Caco-2 (cell line): ENCODE measurements around the gene TBCK. TPM values are rescaled to one million over a fixed set of nuclear protein-coding genes. Genes with fewer than 3 reads are reported as not detected.

ENCODE experiments used
- BruUV-seq: library from RNA; stranded (reverse); fragments of 400-500 nt; replicated peaks from 2 replicates; lab custom pipeline; 2021; lab: Mats Ljungman, UMichigan
- CTCF ChIA-PET: fragments of 300-600 bp; sonication (Branson Sonifier 250); formaldehyde crosslinking; loops from one replicate; lab custom pipeline; 2022; ENCODE audit warnings: antibody characterized with exemption; lab: Charles Lee
- POLR2A ChIA-PET: fragments of 300-600 bp; sonication (Branson Sonifier 250); formaldehyde crosslinking; loops from one replicate; lab custom pipeline; 2022; ENCODE audit warnings: antibody characterized with exemption; lab: Charles Lee
- DNase-seq, 2 experiments: peaks; one replicate each; pipeline versions ENCODE4 v3.0.0 to v3.0.0-alpha.2; 2020 to 2022
- H3K27me3 ChIP-seq: replicated peaks from 2 replicates; pipeline ENCODE4 v1.6.0; 2011; ENCODE audit warnings: low read length; ENCODE audit not compliant: control insufficient read depth, insufficient read depth
- H3K36me3 ChIP-seq: 2 replicates; pipeline ENCODE4 v1.5.1; 2011; ENCODE audit warnings: low read length; ENCODE audit not compliant: control insufficient read depth, insufficient read depth
- H3K4me1 ChIP-seq: fragments of 250-450 bp; sonication (Bioruptor Pico); 2 replicates; pipeline ENCODE4 v1.5.1; 2020; ENCODE audit warnings: mild to moderate bottlenecking
- H3K4me3 ChIP-seq: 2 replicates; pipeline ENCODE4 v1.5.1; 2011; ENCODE audit warnings: low read depth, mild to moderate bottlenecking, control low read depth, low read length
- H3K9me3 ChIP-seq: fragments of 250-450 bp; sonication (Bioruptor Pico); 2 replicates; pipeline ENCODE4 v1.5.1; 2020; ENCODE audit warnings: mild to moderate bottlenecking, moderate library complexity
- H3K27ac Mint-ChIP-seq: one replicate; pipeline ENCODE4 v1.8.0; 2022; ENCODE audit warnings: mixed read lengths; ENCODE audit not compliant: unreplicated experiment
- H3K27me3 Mint-ChIP-seq: one replicate; pipeline ENCODE4 v1.8.0; 2022; ENCODE audit warnings: mixed read lengths; ENCODE audit not compliant: insufficient read depth, unreplicated experiment
- H3K36me3 Mint-ChIP-seq: one replicate; pipeline ENCODE4 v1.8.0; 2022; ENCODE audit warnings: mild to moderate bottlenecking, mixed read lengths; ENCODE audit not compliant: insufficient read depth, unreplicated experiment
- H3K4me1 Mint-ChIP-seq: one replicate; pipeline ENCODE4 v1.8.0; 2022; ENCODE audit warnings: low read depth, mixed read lengths; ENCODE audit not compliant: unreplicated experiment
- H3K4me3 Mint-ChIP-seq: one replicate; pipeline ENCODE4 v1.8.0; 2022; ENCODE audit warnings: mild to moderate bottlenecking, moderate library complexity, mixed read lengths; ENCODE audit not compliant: unreplicated experiment
- H3K9me3 Mint-ChIP-seq: one replicate; pipeline ENCODE4 v1.8.0; 2022; ENCODE audit warnings: mixed read lengths; ENCODE audit not compliant: unreplicated experiment
- intact Hi-C: fragments of 100-400 bp; cut with micrococcal nuclease; formaldehyde crosslinking; loops from one replicate; pipeline ENCODE4 v1.10.0; 2022; ENCODE audit not compliant: unreplicated experiment
- total RNA-seq: library from RNA; stranded (reverse); gene quantifications from 2 replicates; pipeline ENCODE4 v1.2.3, GENCODE V29; 2022
- TF ChIP-seq, protein P1 (sequence below), 2 experiments: fragments of 200-600 bp in 1 of 2; IDR thresholded peaks; 1 replicate in 1 of 2; 2 replicates in 1 of 2; pipeline versions ENCODE4 v1.5.1 to v1.8.0; 2011 to 2022; ENCODE audit warnings: antibody characterized with exemption in 1 of 2, control low read depth in 1 of 2, inconsistent platforms in 1 of 2, low read depth in 1 of 2, low read length in 1 of 2, mild to moderate bottlenecking in 1 of 2, moderate library complexity in 1 of 2; ENCODE audit not compliant: insufficient read depth in 1 of 2, severe bottlenecking in 1 of 2, unreplicated experiment in 1 of 2

TBCK gene
- total RNA-seq, 1 experiment from 2014 or later, result 51.1 TPM

- TF ChIP-seq, protein P1, sequence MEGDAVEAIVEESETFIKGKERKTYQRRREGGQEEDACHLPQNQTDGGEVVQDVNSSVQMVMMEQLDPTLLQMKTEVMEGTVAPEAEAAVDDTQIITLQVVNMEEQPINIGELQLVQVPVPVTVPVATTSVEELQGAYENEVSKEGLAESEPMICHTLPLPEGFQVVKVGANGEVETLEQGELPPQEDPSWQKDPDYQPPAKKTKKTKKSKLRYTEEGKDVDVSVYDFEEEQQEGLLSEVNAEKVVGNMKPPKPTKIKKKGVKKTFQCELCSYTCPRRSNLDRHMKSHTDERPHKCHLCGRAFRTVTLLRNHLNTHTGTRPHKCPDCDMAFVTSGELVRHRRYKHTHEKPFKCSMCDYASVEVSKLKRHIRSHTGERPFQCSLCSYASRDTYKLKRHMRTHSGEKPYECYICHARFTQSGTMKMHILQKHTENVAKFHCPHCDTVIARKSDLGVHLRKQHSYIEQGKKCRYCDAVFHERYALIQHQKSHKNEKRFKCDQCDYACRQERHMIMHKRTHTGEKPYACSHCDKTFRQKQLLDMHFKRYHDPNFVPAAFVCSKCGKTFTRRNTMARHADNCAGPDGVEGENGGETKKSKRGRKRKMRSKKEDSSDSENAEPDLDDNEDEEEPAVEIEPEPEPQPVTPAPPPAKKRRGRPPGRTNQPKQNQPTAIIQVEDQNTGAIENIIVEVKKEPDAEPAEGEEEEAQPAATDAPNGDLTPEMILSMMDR (IDR thresholded peaks at IDR 0.05; ENCODE audit: insufficient read depth in 1 of 2, low read depth in 1 of 2, low read length in 1 of 2, severe bottlenecking in 1 of 2, unreplicated experiment in 1 of 2), result no peak
- 0 out of 2 replicates have a peak overlapping the region, but pooled peaks have one; percentile 75 for H3K4me3 ChIP-seq
- ChIA-PET POLR2A (no interaction called here), CTCF (no interaction called here)
- no peaks in the 10 kb centered on the region for H3K9me3 ChIP-seq
- H3K4me1 ChIP-seq, result peaks cover 53% of the 10 kb centered on the region
- H3K36me3 ChIP-seq, result no peaks in the 10 kb centered on the region
- H3K36me3 Mint-ChIP-seq, result peaks cover 11% of the 10 kb centered on the region
- H3K9me3 Mint-ChIP-seq, result no peaks in the 10 kb centered on the region
- peak overlapping the region; percentile 42 for H3K27ac Mint-ChIP-seq
- H3K4me1 Mint-ChIP-seq, result peaks cover 31% of the 10 kb centered on the region
- intact Hi-C loops, result no loop called here
- no peaks in the 10 kb centered on the region for H3K27me3 ChIP-seq
- peak in 1 of 2 experiments; percentile 30 for DNase-seq
- no peaks in the 10 kb centered on the region for H3K27me3 Mint-ChIP-seq
- H3K4me3 Mint-ChIP-seq, result no peak overlapping the region
- no TSS peak for BruUV-seq
Observed at GRCh38 chr4:106312997-106313522, 2.9 kb downstream of the TBCK start.

DNA sequence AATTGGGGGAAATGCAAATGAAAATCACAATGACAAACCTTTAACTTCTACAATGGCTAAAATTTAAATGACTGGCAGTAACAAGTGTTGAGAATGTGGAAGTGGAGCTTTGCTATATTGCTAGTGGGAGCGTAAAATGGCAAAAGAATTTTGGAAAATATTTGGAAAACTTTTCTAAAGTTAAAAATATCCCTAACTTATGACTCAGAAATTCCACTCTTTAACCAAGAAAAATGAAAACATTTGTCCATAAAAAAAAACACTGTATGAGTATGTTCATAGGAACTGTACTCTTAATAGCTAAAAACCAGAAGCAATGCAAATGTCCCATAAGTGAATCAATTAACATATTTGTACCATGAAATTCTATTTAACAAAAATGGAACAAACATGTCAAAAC, 3.6 kb downstream of the TBCK start:
- H3K27me3 ChIP-seq, result no peaks in the 10 kb centered on the region
- POLR2A ChIA-PET, result no interaction called here
- no peak for DNase-seq
- intact Hi-C loops, result no loop called here
- Mint-ChIP-seq H3K36me3 (peaks cover 11% of the 10 kb centered on the region), H3K4me3 (no peak overlapping the region), H3K27ac (peak overlapping the region; percentile 42), H3K9me3 (no peaks in the 10 kb centered on the region), H3K27me3 (no peaks in the 10 kb centered on the region), H3K4me1 (peaks cover 31% of the 10 kb centered on the region)
- BruUV-seq, result no TSS peak
- CTCF ChIA-PET, result no interaction called here
- no peaks in the 10 kb centered on the region for H3K36me3 ChIP-seq
- H3K4me3 ChIP-seq, result no peak overlapping the region
- no peaks in the 10 kb centered on the region for H3K9me3 ChIP-seq
- TF ChIP-seq, protein P1 (IDR thresholded peaks at IDR 0.05; ENCODE audit: insufficient read depth in 1 of 2, low read depth in 1 of 2, low read length in 1 of 2, severe bottlenecking in 1 of 2, unreplicated experiment in 1 of 2), result no peak
- peaks cover 60% of the 10 kb centered on the region for H3K4me1 ChIP-seq

DNA sequence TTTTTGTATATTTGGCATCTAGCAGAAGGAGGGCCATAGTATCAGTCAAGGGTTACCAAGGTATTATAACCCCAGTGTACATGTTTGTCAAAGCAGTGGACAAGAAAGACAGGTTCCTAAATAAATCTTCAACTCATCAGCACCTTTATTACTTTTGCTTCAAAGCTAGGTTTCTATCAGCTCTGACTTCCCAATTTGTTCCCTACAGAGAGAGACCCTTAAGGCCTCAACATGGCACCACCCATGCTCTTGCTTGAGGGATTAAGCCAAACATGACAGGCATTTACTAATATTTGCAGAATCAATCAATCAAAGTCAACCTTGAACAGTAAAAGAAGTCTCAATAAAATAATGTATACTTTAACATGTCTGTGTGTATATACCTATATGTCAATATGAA, 9.4 kb downstream of the TBCK start:
- peak overlapping the region; percentile 41 for H3K4me3 Mint-ChIP-seq
- Histone ChIP-seq H3K4me3 (no peak overlapping the region), H3K27me3 (no peaks in the 10 kb centered on the region), H3K9me3 (no peaks in the 10 kb centered on the region), H3K36me3 (0 out of 2 replicates have a peak, but pooled peaks cover 1% of the 10 kb centered on the region), H3K4me1 (peaks cover 85% of the 10 kb centered on the region)
- BruUV-seq, result no TSS peak
- no peaks in the 10 kb centered on the region for H3K27me3 Mint-ChIP-seq
- POLR2A ChIA-PET, result interaction anchor here (1.0 to 1.7 kb wide), 3 partner anchors 9 to 48 kb away, joined by 3 to 15 read pairs (median 5); partner anchors contain the start of genes AIMP1 and TBCK
- CTCF ChIA-PET, result interaction anchor here (1.0 to 1.2 kb wide), 3 partner anchors 41 to 68 kb away, joined by 3 to 4 read pairs (median 3); no protein-coding TSS in a partner anchor
- H3K9me3 Mint-ChIP-seq, result no peaks in the 10 kb centered on the region
- TF ChIP-seq, protein P1 (IDR thresholded peaks at IDR 0.05; ENCODE audit: insufficient read depth in 1 of 2, low read depth in 1 of 2, low read length in 1 of 2, severe bottlenecking in 1 of 2, unreplicated experiment in 1 of 2), result no peak
- H3K27ac Mint-ChIP-seq, result peak overlapping the region; percentile 89
- intact Hi-C loops, result loop anchor here (1.0 to 5.0 kb wide), 7 partner anchors 9 to 714 kb away; no protein-coding TSS in a partner anchor
- peak; percentile 73 to 83 for DNase-seq
- H3K4me1 Mint-ChIP-seq, result peaks cover 72% of the 10 kb centered on the region
- H3K36me3 Mint-ChIP-seq, result peaks cover 28% of the 10 kb centered on the region
